ENCODE results near the gene KIF26B. TPM values are rescaled to one million over a fixed set of nuclear protein-coding genes. Genes with fewer than 3 reads are reported as not detected.

The KIF26B gene
- total RNA-seq, 1 donor from 2014 or later = 3.4 TPM

DNA sequence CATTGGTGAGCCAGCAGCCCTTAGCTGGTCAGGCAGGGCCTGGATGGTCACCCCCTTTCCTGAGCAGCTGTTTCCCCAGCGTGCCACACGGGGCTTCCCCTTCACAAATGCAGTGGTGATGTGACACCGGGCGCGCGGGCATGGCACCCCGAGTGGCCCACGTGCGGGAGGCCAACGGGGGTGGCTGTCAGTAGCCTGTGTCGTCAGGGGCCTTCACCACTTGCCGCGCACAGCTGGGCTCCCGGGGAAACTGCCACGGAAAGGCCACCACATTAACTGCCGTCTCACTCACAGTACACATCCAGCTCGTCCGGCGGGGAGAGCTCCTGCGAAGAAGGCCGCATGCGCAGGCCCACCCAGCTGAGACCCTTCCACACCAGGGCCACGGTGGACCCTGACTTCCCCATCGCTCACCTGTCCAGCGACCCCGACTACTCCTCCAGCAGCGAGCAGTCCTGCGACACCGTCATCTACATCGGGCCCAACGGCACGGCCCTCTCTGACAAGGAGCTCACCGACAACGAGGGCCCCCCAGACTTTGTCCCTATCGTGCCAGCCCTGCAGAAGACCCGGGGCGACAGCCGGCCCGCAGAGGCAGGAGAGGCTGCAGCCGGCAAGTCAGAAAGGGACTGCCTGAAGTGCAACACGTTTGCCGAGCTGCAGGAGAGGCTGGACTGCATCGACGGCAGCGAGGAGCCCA is 530.5 kb downstream of the KIF26B start:
- Histone ChIP-seq H3K27me3 (no peaks in the 10 kb centered on the region), H3K36me3 (no peaks in the 10 kb centered on the region), H3K4me3 (no peak overlapping the region), H3K27ac (no peak overlapping the region), H3K9me3 (no peaks in the 10 kb centered on the region), H3K4me1 (no peaks in the 10 kb centered on the region)
- intact Hi-C loops (cut with DNase I) = no loop called here
- TF ChIP-seq, protein P1, sequence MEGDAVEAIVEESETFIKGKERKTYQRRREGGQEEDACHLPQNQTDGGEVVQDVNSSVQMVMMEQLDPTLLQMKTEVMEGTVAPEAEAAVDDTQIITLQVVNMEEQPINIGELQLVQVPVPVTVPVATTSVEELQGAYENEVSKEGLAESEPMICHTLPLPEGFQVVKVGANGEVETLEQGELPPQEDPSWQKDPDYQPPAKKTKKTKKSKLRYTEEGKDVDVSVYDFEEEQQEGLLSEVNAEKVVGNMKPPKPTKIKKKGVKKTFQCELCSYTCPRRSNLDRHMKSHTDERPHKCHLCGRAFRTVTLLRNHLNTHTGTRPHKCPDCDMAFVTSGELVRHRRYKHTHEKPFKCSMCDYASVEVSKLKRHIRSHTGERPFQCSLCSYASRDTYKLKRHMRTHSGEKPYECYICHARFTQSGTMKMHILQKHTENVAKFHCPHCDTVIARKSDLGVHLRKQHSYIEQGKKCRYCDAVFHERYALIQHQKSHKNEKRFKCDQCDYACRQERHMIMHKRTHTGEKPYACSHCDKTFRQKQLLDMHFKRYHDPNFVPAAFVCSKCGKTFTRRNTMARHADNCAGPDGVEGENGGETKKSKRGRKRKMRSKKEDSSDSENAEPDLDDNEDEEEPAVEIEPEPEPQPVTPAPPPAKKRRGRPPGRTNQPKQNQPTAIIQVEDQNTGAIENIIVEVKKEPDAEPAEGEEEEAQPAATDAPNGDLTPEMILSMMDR (IDR thresholded peaks at IDR 0.05) = no peak
- ATAC-seq (no peak), DNase-seq (no peak)

GRCh38 chr1:245686006-245686405 is 531.2 kb downstream of the KIF26B start:
- no peaks in the 10 kb centered on the region for H3K27me3 ChIP-seq
- TF ChIP-seq, protein P1 (IDR thresholded peaks at IDR 0.05) = no peak
- H3K9me3 ChIP-seq = no peaks in the 10 kb centered on the region
- H3K4me3 ChIP-seq = no peak overlapping the region
- no peak overlapping the region for H3K27ac ChIP-seq
- no peaks in the 10 kb centered on the region for H3K36me3 ChIP-seq
- H3K4me1 ChIP-seq = no peaks in the 10 kb centered on the region
- ATAC-seq (no peak), DNase-seq (no peak)
- intact Hi-C loops (cut with DNase I) = no loop called here

GRCh38 chr1:245686446-245687030 is 531.8 kb downstream of the KIF26B start:
- Histone ChIP-seq H3K4me1 (no peaks in the 10 kb centered on the region), H3K36me3 (no peaks in the 10 kb centered on the region), H3K27ac (no peak overlapping the region), H3K9me3 (no peaks in the 10 kb centered on the region), H3K4me3 (no peak overlapping the region), H3K27me3 (no peaks in the 10 kb centered on the region)
- DNase-seq (no peak), ATAC-seq (no peak)
- TF ChIP-seq, protein P1 (IDR thresholded peaks at IDR 0.05) = no peak
- intact Hi-C loops (cut with DNase I) = no loop called here

GRCh38 chr1:245687152-245687635 is 532.4 kb downstream of the KIF26B start:
- H3K4me3 ChIP-seq = no peak overlapping the region
- intact Hi-C loops (cut with DNase I) = no loop called here
- no peak overlapping the region for H3K27ac ChIP-seq
- ATAC-seq (no peak), DNase-seq (no peak)
- no peaks in the 10 kb centered on the region for H3K9me3 ChIP-seq
- no peaks in the 10 kb centered on the region for H3K4me1 ChIP-seq
- no peaks in the 10 kb centered on the region for H3K36me3 ChIP-seq
- H3K27me3 ChIP-seq = no peaks in the 10 kb centered on the region
- TF ChIP-seq, protein P1 (IDR thresholded peaks at IDR 0.05) = no peak

GRCh38 chr1:245687636-245688535 is 533.1 kb downstream of the KIF26B start:
- DNase-seq = no peak
- H3K27me3 ChIP-seq = no peaks in the 10 kb centered on the region
- peak overlapping the region; percentile 16 for H3K4me3 ChIP-seq
- intact Hi-C loops (cut with DNase I) = no loop called here
- TF ChIP-seq, protein P1 (IDR thresholded peaks at IDR 0.05) = no peak
- H3K27ac ChIP-seq = no peak overlapping the region
- H3K4me1 ChIP-seq = no peaks in the 10 kb centered on the region
- H3K9me3 ChIP-seq = no peaks in the 10 kb centered on the region
- ATAC-seq = peak; percentile 34
- no peaks in the 10 kb centered on the region for H3K36me3 ChIP-seq

Measured in upper lobe of right lung (tissue), 1 donor.